Activated CD8-positive, alpha-beta memory T cell treated with anti-CD3 and anti-CD28 coated beads, Interleukin-2, amount 50 U/mL, for 24 hours (primary cell): ENCODE results near the gene TRMT13.
"Not testable (repeated sequence)": the region's sequence is repeated elsewhere in the genome, so short reads cannot be mapped to it uniquely, and the experiment has no call there.

Experiments used
- DNase-seq: peaks from one replicate; pipeline ENCODE4 v3.0.0-alpha.2; 2020; ENCODE audit errors: extremely low read depth

The TRMT13 gene

GRCh38 chr1:100162881-100163280, 29.9 kb downstream of the TRMT13 start:
- DNase-seq, result no peak

- no peak for DNase-seq
These were observed 31.3 kb downstream of the TRMT13 start for GRCh38 chr1:100164216-100164615.

GRCh38 chr1:100164702-100165101, 31.7 kb downstream of the TRMT13 start:
- DNase-seq, result no peak

- DNase-seq, result no peak
These were observed 35.1 kb downstream of the TRMT13 start for GRCh38 chr1:100168051-100168450.

GRCh38 chr1:100177295-100178041, 44.5 kb downstream of the TRMT13 start:
- DNase-seq, result no peak

GRCh38 chr1:100178091-100178490, 45.1 kb downstream of the TRMT13 start, which contains the start of gene LRRC39:
LRRC39 (minus strand) TSS chr1:100178256; CDS start chr1:100168516, 9,740 bp downstream.
- DNase-seq, result no peak

GRCh38 chr1:100183370-100183769, 50.4 kb downstream of the TRMT13 start:
- DNase-seq, result no peak

- DNase-seq, result no peak
These were observed 51.6 kb downstream of the TRMT13 start for GRCh38 chr1:100184536-100184935.

- no peak for DNase-seq
These were observed 54.9 kb downstream of the TRMT13 start for GRCh38 chr1:100187912-100188311.

GRCh38 chr1:100188617-100189016, 55.7 kb downstream of the TRMT13 start:
- no peak for DNase-seq

- DNase-seq, result no peak
These were observed 65.6 kb downstream of the TRMT13 start for GRCh38 chr1:100198596-100198995.

GRCh38 chr1:100200060-100200459, 67.1 kb downstream of the TRMT13 start:
- not testable (repeated sequence) for DNase-seq
